Glomerular visceral epithelial cell (primary cell): ENCODE measurements around the gene SLC16A10.
"Not testable (repeated sequence)": the region's sequence is repeated elsewhere in the genome, so short reads cannot be mapped to it uniquely, and the experiment has no call there.

Experiments used
- DNase-seq: peaks from one replicate; pipeline ENCODE4 v3.0.0-alpha.2; 2016; ENCODE audit errors: extremely low spot score

SLC16A10 gene

GRCh38 chr6:111087871-111088667 is 766 bp downstream of the SLC16A10 start:
- peak; percentile 25 for DNase-seq

GRCh38 chr6:111088668-111089003 is 1.3 kb downstream of the SLC16A10 start:
- DNase-seq, result no peak

- no peak for DNase-seq
These were observed 3.5 kb downstream of the SLC16A10 start for GRCh38 chr6:111090766-111091165.

- no peak for DNase-seq
These were observed 4.7 kb downstream of the SLC16A10 start for GRCh38 chr6:111091987-111092386.

- not testable (repeated sequence) for DNase-seq
These were observed 8.2 kb downstream of the SLC16A10 start for GRCh38 chr6:111095488-111095887.

- DNase-seq, result no peak
These were observed 8.9 kb downstream of the SLC16A10 start for GRCh38 chr6:111096246-111096645.

- no peak for DNase-seq
These were observed 11.3 kb downstream of the SLC16A10 start for GRCh38 chr6:111098597-111098996.

GRCh38 chr6:111101987-111102386 is 14.7 kb downstream of the SLC16A10 start:
- DNase-seq, result no peak

- DNase-seq, result peak; percentile 79
These were observed 18.3 kb downstream of the SLC16A10 start for GRCh38 chr6:111105578-111105977.

- no peak for DNase-seq
These were observed 20.3 kb downstream of the SLC16A10 start for GRCh38 chr6:111107589-111107988.

- no peak for DNase-seq
These were observed 22.7 kb downstream of the SLC16A10 start for GRCh38 chr6:111110036-111110435.

GRCh38 chr6:111113336-111114086 is 26.2 kb downstream of the SLC16A10 start:
- peak; percentile 32 for DNase-seq

GRCh38 chr6:111114087-111114443 is 26.8 kb downstream of the SLC16A10 start:
- DNase-seq, result no peak

GRCh38 chr6:111114482-111114881 is 27.2 kb downstream of the SLC16A10 start:
- no peak for DNase-seq

- DNase-seq, result no peak
These were observed 31.5 kb downstream of the SLC16A10 start for GRCh38 chr6:111118826-111119225.

- DNase-seq, result no peak
These were observed 32.4 kb downstream of the SLC16A10 start for GRCh38 chr6:111119571-111120329.

GRCh38 chr6:111121789-111122350 is 34.6 kb downstream of the SLC16A10 start:
- no peak for DNase-seq

GRCh38 chr6:111122458-111123286 is 35.4 kb downstream of the SLC16A10 start:
- no peak for DNase-seq

GRCh38 chr6:111124406-111124805 is 37.1 kb downstream of the SLC16A10 start:
- no peak for DNase-seq

GRCh38 chr6:111129013-111129412 is 41.7 kb downstream of the SLC16A10 start:
- DNase-seq, result peak; percentile 12

GRCh38 chr6:111131018-111131417 is 43.7 kb downstream of the SLC16A10 start:
- DNase-seq, result not testable (repeated sequence)
